GM12878 (cell line): ENCODE results near the gene DPYSL4. TPM values are rescaled to one million over a fixed set of nuclear protein-coding genes. Genes with fewer than 3 reads are reported as not detected.

Source experiments
- ATAC-seq: fragments of 200-7000 bp; cut with Tn5 transposase; 3 replicates; pipeline ENCODE4 v1.9.1; 2020; ENCODE audit warnings: mild to moderate bottlenecking, moderate library complexity
- BruUV-seq: library from RNA; stranded (reverse); fragments of 400-500 nt; replicated peaks from 2 replicates; lab custom pipeline; 2021; lab: Mats Ljungman, UMichigan
- CTCF ChIA-PET: fragments of 300-600 bp; sonication (Branson Sonifier 250); formaldehyde crosslinking; extraction: SDS; loops from one replicate; lab custom pipeline; 2021; ENCODE audit warnings: inconsistent platforms; lab: Yijun Ruan, JAX
- POLR2A ChIA-PET: fragments of 350-600 bp; formaldehyde crosslinking; extraction: SDS; loops from one replicate; lab custom pipeline; 2021; ENCODE audit warnings: inconsistent platforms; lab: Charles Lee
- RAD21 ChIA-PET: fragments of 300-600 bp; sonication (Branson Sonifier 250); formaldehyde crosslinking; loops from one replicate; lab custom pipeline; 2023; ENCODE audit warnings: antibody characterized with exemption; ENCODE audit not compliant: unreplicated experiment; lab: Charles Lee
- SMC1A ChIA-PET: fragments of 300-600 bp; sonication (Branson Sonifier 250); formaldehyde crosslinking; loops from one replicate; lab custom pipeline; 2023; ENCODE audit not compliant: unreplicated experiment, uncharacterized antibody; lab: Charles Lee
- DNase-seq: peaks from one replicate; pipeline ENCODE4 v3.0.0-alpha.2; 2011; ENCODE audit warnings: low read depth, low spot score
- FAIRE-seq: peaks from 3 replicates; lab custom pipeline; 2011; peaks lifted over from hg19 to GRCh38; lab: Jason Lieb, UNC
- H2AFZ ChIP-seq: 2 replicates; pipeline ENCODE4 v1.6.0; 2011; ENCODE audit warnings: low read depth, low read length, control low read depth; ENCODE audit not compliant: control insufficient read depth
- H3K27ac ChIP-seq: 2 replicates; pipeline ENCODE4 v1.5.1; 2011; ENCODE audit warnings: control low read depth; ENCODE audit not compliant: control insufficient read depth, insufficient read depth
- H3K27me3 ChIP-seq, 2 experiments: replicated peaks in 1 of 2; 2 replicates each; pipeline versions ENCODE4 v1.6.0 to v1.6.1; 2011; ENCODE audit warnings: low read length in 1 of 2; ENCODE audit not compliant: control insufficient read depth in 2 of 2, insufficient read depth in 2 of 2
- H3K36me3 ChIP-seq, 2 experiments: 2 replicates each; pipeline ENCODE4 v1.5.1; 2011; ENCODE audit warnings: low read length in 1 of 2; ENCODE audit not compliant: control insufficient read depth in 2 of 2, insufficient read depth in 2 of 2
- H3K4me1 ChIP-seq: 2 replicates; pipeline ENCODE4 v1.6.1; 2011; ENCODE audit warnings: mild to moderate bottlenecking, low read length, moderate library complexity, mixed read lengths; ENCODE audit not compliant: control insufficient read depth, insufficient read depth
- H3K4me2 ChIP-seq: 2 replicates; pipeline ENCODE4 v1.6.0; 2011; ENCODE audit warnings: control low read depth; ENCODE audit not compliant: control insufficient read depth, insufficient read depth
- H3K4me3 ChIP-seq: fragments of 200-600 bp; sonication (generic); 2 replicates; pipeline ENCODE4 v1.5.1; 2016
- H3K79me2 ChIP-seq: 2 replicates; pipeline ENCODE4 v1.6.0; 2011; ENCODE audit warnings: low read length; ENCODE audit not compliant: control insufficient read depth, insufficient read depth
- H3K9ac ChIP-seq: 2 replicates; pipeline ENCODE4 v1.8.0; 2011; ENCODE audit warnings: low read length, control low read depth, mixed read lengths; ENCODE audit not compliant: control insufficient read depth, insufficient read depth
- H3K9me3 ChIP-seq: replicated peaks from 3 replicates; pipeline ENCODE4 v1.5.1; 2011; ENCODE audit warnings: mild to moderate bottlenecking, low read length; ENCODE audit not compliant: control insufficient read depth, insufficient read depth
- H4K20me1 ChIP-seq: 2 replicates; pipeline ENCODE4 v1.6.0; 2011; ENCODE audit not compliant: control insufficient read depth, insufficient read depth
- ATF7 ChIP-seq: fragments of 450-650 bp; IDR thresholded peaks from 2 replicates; pipeline ENCODE4 v1.6.1; 2016; ENCODE audit warnings: low read depth, mild to moderate bottlenecking
- E2F4 ChIP-seq: IDR thresholded peaks from 2 replicates; pipeline ENCODE4 v1.6.1; 2012; ENCODE audit warnings: low read depth, low read length, improper control_type of control experiment
- EGR1 ChIP-seq, 2 experiments: IDR thresholded peaks; 1 replicate in 1 of 2; 2 replicates in 1 of 2; pipeline ENCODE4 v1.6.1; 2011 to 2012; ENCODE audit warnings: low read depth in 2 of 2, low read length in 2 of 2, borderline replicate concordance in 1 of 2, mild to moderate bottlenecking in 1 of 2, moderate library complexity in 1 of 2
- FOS ChIP-seq: IDR thresholded peaks from 3 replicates; pipeline ENCODE4 v1.6.1; 2011; ENCODE audit warnings: borderline replicate concordance; ENCODE audit not compliant: insufficient read length; ENCODE audit errors: extremely low read depth
- JUND ChIP-seq: IDR thresholded peaks from 2 replicates; pipeline ENCODE4 v1.6.1; 2012; ENCODE audit warnings: low read depth, mild to moderate bottlenecking, low read length, improper control_type of control experiment, moderate library complexity
- MYC ChIP-seq: IDR thresholded peaks from 2 replicates; pipeline ENCODE4 v1.6.1; 2011; ENCODE audit warnings: mild to moderate bottlenecking, low read length, moderate library complexity, inconsistent platforms; ENCODE audit not compliant: insufficient read depth, insufficient replicate concordance, insufficient read length, severe bottlenecking
- NFIC ChIP-seq: IDR thresholded peaks from 2 replicates; pipeline ENCODE4 v1.6.1; 2012; ENCODE audit warnings: low read depth, mild to moderate bottlenecking, inconsistent platforms, low read length, moderate library complexity
- PKNOX1 ChIP-seq: fragments of 450-650 bp; IDR thresholded peaks from 2 replicates; pipeline ENCODE4 v1.6.1; 2016; ENCODE audit warnings: mild to moderate bottlenecking
- RELA ChIP-seq: fragments of 450-650 bp; IDR thresholded peaks from 2 replicates; pipeline ENCODE4 v1.8.0; 2014; ENCODE audit warnings: borderline replicate concordance; ENCODE audit not compliant: partially characterized antibody
- TAF1 ChIP-seq: IDR thresholded peaks from 2 replicates; pipeline ENCODE4 v1.6.1; 2011; ENCODE audit warnings: mild to moderate bottlenecking, low read depth, low read length, borderline replicate concordance
- ZBTB33 ChIP-seq: fragments of 450-650 bp; IDR thresholded peaks from 2 replicates; pipeline ENCODE4 v1.6.1; 2017; ENCODE audit warnings: mild to moderate bottlenecking
- WGBS: methylation state at CpG from one replicate; pipeline ENCODE4 v1.1.6; 2016; ENCODE audit warnings: low lambda C conversion rate; ENCODE audit not compliant: insufficient replicate concordance, insufficient coverage; ENCODE audit errors: missing lambda C conversion rate; 5-methylcytosine and 5-hydroxymethylcytosine counted together
- in situ Hi-C: fragments of 300-500 bp; cut with MboI; formaldehyde crosslinking; loops from 9 replicates; pipeline ENCODE4 v1.14.3; 2018; ENCODE audit warnings: mixed read lengths
- intact Hi-C: fragments of 100-400 bp; cut with micrococcal nuclease; formaldehyde crosslinking; loops from one replicate; pipeline ENCODE4 v1.14.2; 2022; ENCODE audit not compliant: unreplicated experiment
- polyA plus RNA-seq, 11 experiments: library from polyadenylated mRNA; depleted of rRNA in 4 of 11; unstranded in 6 of 11; stranded (reverse) in 5 of 11; fragments of >200 nt; fragmentation: Nextera tagmentation in 4 of 11; fragmentation: Illumina TruSeq in 1 of 11; extraction: Ambion mirVana in 4 of 11; extraction: Trizol in 1 of 11; gene quantifications; 1 replicate in 1 of 11; 2 replicates in 10 of 11; pipeline versions ENCODE4 v1.2.1 to v1.2.3, GENCODE V29; 2011 to 2016; ENCODE audit warnings: inconsistent platforms in 2 of 11, missing spikeins in 2 of 11, low read depth in 1 of 11
- total RNA-seq, 4 experiments: library from RNA; depleted of rRNA in 3 of 4; stranded (reverse); fragments of >200 nt in 3 of 4; fragmentation: Illumina TruSeq in 1 of 4; extraction: Trizol in 1 of 4; gene quantifications; 2 replicates each; pipeline versions ENCODE4 v1.2.1 to v1.2.3, GENCODE V29; 2013 to 2021

The DPYSL4 gene
- total and polyA plus RNA-seq, 10 of the 15 experiments (the other 5 are each of a cell fraction or from before 2014, with no cell fraction given): 0.10 to 0.21 TPM; not detected in 8

DNA sequence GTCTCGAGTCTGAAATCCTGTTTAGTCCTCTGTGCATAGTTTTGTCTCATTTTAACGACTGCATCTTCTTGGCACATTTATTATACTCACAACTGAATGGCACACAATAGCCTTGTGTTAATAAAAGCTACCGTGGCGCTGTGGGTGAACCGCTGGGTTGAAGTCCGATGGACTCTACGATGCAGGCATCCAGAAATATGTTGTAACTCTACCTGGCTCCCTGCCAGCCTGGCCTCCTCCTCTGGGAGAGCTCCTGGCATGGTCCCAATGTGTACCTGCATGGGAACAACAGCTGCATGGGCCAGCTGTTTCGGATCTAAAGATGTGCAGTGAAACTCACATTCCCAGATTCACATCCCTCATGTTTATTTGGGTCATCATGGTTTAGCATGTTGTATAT, 3.7 kb upstream of the DPYSL4 start:
- Histone ChIP-seq H3K4me3 (no peak overlapping the region), H3K36me3 (no peaks in the 10 kb centered on the region), H3K4me2 (no peak overlapping the region), H3K27ac (no peak overlapping the region), H3K9ac (no peak overlapping the region), H4K20me1 (no peaks in the 10 kb centered on the region), H2AFZ (no peak overlapping the region)
- in situ Hi-C loops: no loop called here
- SMC1A ChIA-PET: no interaction called here
- RAD21 ChIA-PET: no interaction called here
- 28% methylated on average over 8 of the region's 8 CpGs for WGBS
- ATAC-seq: no peak
- no peak for TF ChIP-seq TAF1
- TF ChIP-seq, all 136 proteins: peak for 0
- intact Hi-C loops: no loop called here
- Histone ChIP-seq H3K27me3 (no peaks in the 10 kb centered on the region), H3K79me2 (no peaks in the 10 kb centered on the region), H3K4me1 (no peaks in the 10 kb centered on the region), H3K9me3 (no peaks in the 10 kb centered on the region; the same call in 2 of the 3 replicates)
- DNase-seq (no peak), FAIRE-seq (no peak)
- no TSS peak for BruUV-seq
- POLR2A ChIA-PET: no interaction called here
- CTCF ChIA-PET: no interaction called here

GRCh38 chr10:132184816-132185593, 1.7 kb upstream of the DPYSL4 start:
- BruUV-seq: no TSS peak
- Histone ChIP-seq H3K4me1 (no peaks in the 10 kb centered on the region), H3K9me3 (no peaks in the 10 kb centered on the region; the same call in 2 of the 3 replicates), H3K4me2 (no peak overlapping the region), H3K79me2 (no peaks in the 10 kb centered on the region), H3K4me3 (no peak overlapping the region), H3K27ac (no peak overlapping the region), H3K9ac (no peak overlapping the region), H2AFZ (no peak overlapping the region), H3K36me3 (no peaks in the 10 kb centered on the region), H4K20me1 (no peaks in the 10 kb centered on the region), H3K27me3 (no peaks in the 10 kb centered on the region)
- in situ Hi-C loops (no loop called here), intact Hi-C loops (no loop called here)
- RAD21 ChIA-PET: no interaction called here
- CTCF ChIA-PET: no interaction called here
- no peak for FAIRE-seq
- no peak for DNase-seq
- no peak for ATAC-seq
- POLR2A ChIA-PET: no interaction called here
- SMC1A ChIA-PET: no interaction called here
- WGBS: 48% methylated on average over 33 of the region's 35 CpGs
- TF ChIP-seq FOS (no peak), E2F4 (no peak), ZBTB33 (no peak), MYC (no peak), PKNOX1 (no peak), JUND (no peak), EGR1 (IDR thresholded peaks at IDR 0.05; ENCODE audit: borderline replicate concordance in 1 of 2, low read depth in 2 of 2, low read length in 2 of 2) (no peak), NFIC (no peak), RELA (no peak), ATF7 (no peak)
